Transverse colon (tissue), 4 donors: Measurements from ENCODE around the gene GPT2.

ENCODE experiments used
- POLR2AphosphoS5 ChIP-seq, 3 donors: sonication (generic); formaldehyde crosslinking; IDR thresholded peaks; one replicate each; pipeline ENCODE4 v1.6.1; 2016; ENCODE audit warnings: antibody characterized with exemption in 3 of 3
- TF ChIP-seq, protein P1 (sequence below), 5 experiments: fragments of 200-600 bp in 3 of 5; fragments of 450-650 bp in 2 of 5; sonication (generic) in 3 of 5; IDR thresholded peaks; 1 replicate in 2 of 5; 2 replicates in 3 of 5; pipeline ENCODE4 v1.5.1; 2016 to 2017; ENCODE audit warnings: antibody characterized with exemption in 5 of 5, inconsistent platforms in 3 of 5, mild to moderate bottlenecking in 2 of 5, moderate library complexity in 1 of 5

- TF ChIP-seq, protein P1, sequence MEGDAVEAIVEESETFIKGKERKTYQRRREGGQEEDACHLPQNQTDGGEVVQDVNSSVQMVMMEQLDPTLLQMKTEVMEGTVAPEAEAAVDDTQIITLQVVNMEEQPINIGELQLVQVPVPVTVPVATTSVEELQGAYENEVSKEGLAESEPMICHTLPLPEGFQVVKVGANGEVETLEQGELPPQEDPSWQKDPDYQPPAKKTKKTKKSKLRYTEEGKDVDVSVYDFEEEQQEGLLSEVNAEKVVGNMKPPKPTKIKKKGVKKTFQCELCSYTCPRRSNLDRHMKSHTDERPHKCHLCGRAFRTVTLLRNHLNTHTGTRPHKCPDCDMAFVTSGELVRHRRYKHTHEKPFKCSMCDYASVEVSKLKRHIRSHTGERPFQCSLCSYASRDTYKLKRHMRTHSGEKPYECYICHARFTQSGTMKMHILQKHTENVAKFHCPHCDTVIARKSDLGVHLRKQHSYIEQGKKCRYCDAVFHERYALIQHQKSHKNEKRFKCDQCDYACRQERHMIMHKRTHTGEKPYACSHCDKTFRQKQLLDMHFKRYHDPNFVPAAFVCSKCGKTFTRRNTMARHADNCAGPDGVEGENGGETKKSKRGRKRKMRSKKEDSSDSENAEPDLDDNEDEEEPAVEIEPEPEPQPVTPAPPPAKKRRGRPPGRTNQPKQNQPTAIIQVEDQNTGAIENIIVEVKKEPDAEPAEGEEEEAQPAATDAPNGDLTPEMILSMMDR (IDR thresholded peaks at IDR 0.05): no peak
- no peak for TF ChIP-seq POLR2AphosphoS5 (IDR thresholded peaks at IDR 0.05)
Observed at GRCh38 chr16:46970089-46970488, 85.9 kb downstream of the GPT2 start.
